ENCODE data around the gene ROR2.

DNA sequence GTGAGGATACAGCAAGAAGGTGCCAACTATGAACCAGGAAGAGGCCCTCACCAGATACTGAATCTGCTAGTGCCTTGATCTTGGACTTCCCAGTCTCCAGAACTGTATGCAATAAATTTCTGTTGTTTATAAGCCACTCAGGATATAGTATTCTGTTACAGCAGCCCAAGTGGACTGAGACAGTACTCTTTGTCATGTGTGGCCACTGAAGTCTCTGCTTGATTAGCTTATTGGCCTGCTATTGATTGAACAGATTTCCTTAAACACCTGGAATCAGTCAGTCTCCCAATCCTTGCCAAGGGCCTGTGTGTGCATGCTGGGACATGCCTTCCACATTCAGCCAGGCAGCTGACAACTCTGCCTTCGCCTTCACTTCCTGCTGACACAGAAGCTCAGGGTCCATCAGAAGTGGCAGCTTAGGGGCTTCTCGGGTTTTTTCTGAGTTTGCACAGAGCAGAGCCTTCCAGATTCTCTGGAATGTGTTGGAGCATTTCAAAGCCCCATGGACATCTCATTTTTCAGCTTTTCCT is 13.7 kb upstream of the ROR2 start:
- TF ChIP-seq EZH2 (IDR thresholded peaks at IDR 0.05; ENCODE audit: insufficient read depth, poor library complexity, severe bottlenecking) (no peak), EZH2phosphoT487 (IDR thresholded peaks at IDR 0.05; ENCODE audit: insufficient read depth, low read depth) (no peak)

Measured in GM23248 (cell line).